NCI-H510A (cell line): Measurements from ENCODE around the gene CAPN2.

Source experiments
- DNase-seq: peaks from one replicate; lab custom pipeline; 2025; lab: John Stamatoyannopoulos, UW

The CAPN2 gene

DNA sequence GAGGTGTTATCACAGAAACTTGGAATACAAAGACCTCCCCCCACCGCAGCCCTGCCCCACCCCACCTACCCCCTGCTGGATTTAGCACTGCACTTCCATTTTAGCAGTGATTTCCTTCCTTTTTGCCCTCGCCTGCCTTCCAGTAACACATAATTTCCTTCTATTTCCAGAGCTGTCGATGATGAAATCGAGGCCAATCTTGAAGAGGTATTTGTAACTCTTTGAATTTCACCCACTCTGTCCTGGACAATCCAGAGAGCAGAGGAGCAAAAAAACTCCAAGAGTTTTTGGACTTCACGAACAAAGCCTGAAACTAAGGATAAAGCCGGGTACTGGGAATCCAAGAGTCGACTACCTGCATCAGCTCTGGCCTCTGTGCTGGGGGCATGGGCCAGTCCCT lies 49.1 kb downstream of the CAPN2 start:
- no peak for DNase-seq

DNA sequence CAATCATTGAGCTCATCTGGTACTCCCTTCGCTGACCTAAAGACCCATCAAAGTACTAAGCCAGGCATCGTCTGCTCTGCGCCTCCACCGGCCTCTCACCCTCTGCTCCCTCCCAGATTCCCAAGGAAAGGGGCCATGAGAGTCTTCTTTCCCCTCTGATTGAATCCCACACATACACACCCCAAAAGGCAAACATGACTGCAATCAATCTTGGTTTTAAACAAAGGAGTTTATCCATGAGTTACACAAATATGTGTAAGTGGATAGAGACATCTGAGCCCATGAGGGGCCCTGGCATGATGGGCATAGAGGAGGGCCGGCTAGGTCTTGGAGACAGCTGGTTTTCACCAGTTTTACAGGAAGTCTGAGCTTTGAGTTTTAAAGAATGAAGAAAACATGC lies 50.9 kb downstream of the CAPN2 start:
- DNase-seq, result no peak

DNA sequence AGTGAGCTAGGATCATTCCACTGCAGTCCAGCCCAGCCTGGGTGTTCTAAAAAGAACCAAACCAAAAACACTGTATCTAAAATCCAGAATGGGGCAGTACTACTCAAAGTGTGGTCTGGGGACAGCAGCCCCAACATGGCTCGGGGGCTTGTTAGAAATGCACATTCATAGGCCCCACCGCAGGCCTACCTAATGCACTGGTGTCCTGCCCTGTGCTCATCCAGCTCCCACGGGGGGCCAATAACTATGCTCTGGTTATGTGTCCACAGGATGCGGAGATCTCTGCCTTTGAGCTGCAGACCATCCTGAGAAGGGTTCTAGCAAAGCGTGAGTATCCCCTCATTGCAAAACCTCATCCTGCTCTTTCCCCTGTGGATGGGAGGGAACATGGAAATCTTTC lies 51.5 kb downstream of the CAPN2 start:
- DNase-seq, result no peak

DNA sequence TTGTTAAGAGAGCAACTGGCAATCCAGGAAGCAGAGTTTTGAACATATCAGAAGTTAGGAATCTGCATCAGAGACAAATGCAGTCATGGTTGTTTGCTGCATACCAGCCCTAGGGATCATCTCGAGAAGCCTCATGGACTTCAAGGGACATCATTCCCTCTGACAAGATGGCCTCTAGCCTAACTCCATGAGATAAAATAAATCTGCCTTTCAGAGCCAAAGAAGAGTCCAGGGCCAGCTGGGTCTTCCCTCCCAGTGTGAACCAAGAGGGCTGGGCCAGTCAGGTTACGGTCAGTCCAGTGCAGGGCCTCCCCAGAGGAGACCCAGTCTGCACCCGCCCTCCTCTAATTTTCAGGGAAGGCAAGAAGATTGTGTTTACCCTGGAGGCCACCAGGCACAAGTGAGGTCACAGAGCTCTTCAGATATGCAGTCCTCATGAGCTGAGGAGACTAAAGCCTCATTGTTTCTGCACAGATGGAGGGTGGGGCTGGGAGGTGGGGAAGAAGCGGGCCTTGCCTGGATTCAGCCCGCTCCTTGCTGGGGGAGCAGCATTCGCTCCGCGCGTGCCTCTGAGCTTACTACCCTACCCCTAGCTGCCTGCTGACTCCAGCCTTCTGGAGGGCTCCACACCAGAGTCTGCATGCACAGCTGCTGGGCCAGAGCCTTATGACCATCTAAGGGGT lies 52.8 kb downstream of the CAPN2 start:
- DNase-seq, result peak; percentile 52

DNA sequence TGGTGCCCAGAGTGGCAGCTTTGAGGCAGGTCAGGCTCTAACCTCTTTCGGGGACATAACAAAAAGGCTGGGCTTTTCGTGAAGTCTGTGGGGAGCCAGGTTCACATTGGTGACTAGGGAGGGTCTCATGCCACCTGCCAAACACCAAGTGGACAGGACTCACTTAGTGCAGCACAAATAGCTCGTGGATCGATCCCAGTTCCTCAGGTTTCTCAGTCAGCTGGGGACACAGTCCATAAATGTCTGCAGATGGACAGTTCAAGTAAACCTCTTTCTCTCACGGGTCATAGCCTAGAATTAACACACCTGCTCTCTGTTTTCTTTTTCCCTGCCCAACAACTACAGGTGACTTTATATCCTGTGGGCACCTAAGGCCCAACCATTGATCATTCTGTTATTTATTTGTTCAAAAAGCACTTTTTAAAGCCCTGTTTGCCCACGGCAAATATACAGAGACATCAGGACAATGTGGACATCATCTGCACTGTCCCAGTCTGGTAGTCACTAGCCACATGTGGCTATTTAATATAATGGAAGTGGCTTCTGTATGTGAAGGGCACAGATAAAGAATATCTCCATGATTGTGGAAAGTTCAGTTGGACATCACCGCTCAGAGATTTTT lies 53.5 kb downstream of the CAPN2 start:
- DNase-seq, result no peak

DNA sequence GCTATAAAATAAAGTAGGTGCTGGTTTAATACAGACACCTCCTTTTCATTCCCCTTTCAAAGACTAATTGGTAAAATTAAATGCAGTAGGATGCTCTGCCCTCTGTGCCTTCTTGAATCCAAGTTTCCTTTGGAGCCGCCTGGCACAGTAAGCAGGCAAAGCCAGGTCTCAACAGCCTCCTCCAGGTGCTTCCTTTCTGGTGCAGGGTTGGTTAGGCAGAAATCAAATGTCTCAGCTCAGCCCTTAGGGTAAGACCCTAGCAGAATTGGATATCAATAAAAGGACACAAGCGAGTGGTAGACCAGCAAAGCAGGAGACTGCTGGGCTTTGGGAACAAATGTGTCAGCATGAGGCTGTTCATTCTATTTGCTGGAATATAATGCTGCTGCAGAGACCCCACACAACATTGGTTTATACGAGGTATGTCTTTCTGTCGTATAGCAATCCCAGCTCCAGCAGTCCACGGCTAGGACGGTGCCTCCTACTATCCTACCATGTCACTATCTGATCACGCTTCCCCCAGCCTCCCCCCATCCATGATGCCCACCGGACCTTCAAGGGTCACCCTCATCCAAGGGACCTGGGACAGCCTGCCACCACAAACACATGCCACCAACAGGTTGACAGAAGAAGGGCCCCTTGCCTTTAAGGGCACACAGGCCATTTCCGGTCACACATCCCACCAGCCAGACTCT lies 58.4 kb downstream of the CAPN2 start:
- DNase-seq, result no peak

DNA sequence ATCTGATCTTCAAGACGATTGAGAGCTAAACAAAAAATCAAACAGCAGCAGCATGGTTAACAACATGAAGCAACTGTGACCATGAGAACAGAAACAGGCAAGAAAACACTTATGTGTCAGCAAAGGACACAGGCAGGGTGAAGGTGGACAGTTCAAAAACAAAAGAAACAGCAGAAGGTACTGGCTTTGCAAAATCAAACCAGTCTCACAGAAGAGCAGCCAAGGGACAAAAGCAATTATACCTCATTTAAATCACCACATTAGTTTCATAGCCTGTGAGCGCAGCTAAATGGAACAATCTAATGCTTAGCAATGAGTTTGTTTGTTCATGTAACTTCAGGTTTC lies 59.1 kb downstream of the CAPN2 start:
- no peak for DNase-seq

DNA sequence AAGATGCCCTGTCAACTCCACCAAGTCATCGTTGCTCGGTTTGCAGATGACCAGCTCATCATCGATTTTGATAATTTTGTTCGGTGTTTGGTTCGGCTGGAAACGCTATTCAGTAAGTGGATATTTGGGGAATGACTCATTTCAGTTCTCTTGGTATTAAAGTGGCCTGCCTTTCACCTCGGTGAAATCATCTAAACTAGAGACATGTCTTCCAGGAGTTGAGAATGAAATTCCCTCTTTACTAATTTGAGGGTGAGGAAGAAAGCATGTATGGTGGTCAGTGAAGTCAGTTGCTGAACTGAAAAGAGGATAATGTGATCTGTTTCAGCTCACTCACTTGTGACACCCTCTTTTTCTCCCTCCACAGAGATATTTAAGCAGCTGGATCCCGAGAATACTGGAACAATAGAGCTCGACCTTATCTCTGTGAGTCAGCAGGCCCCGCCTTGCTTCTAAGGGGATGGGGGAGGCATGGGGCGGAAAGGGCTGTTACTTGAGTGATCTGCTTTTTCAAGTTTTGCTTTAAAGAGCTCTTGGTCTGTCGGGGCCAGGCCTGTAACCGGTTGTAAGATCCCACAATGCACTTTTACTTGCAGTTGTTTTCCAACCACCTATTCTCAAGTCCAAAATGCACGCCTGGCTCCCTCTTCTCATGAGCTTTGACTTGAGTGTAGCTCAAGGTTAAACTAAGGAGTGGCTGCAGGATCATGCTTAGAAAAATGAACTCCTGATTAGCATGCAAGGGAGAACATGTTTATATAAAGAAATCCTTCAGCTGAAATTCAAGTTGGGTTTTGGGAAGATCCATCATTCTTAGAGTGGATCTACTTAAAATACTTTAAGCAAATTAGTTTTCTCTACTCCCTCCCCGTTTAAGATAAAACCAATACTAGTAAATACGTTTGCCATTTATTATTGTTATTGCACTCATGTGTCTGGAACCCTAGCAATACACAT lies 59.8 kb downstream of the CAPN2 start:
- DNase-seq, result no peak

DNA sequence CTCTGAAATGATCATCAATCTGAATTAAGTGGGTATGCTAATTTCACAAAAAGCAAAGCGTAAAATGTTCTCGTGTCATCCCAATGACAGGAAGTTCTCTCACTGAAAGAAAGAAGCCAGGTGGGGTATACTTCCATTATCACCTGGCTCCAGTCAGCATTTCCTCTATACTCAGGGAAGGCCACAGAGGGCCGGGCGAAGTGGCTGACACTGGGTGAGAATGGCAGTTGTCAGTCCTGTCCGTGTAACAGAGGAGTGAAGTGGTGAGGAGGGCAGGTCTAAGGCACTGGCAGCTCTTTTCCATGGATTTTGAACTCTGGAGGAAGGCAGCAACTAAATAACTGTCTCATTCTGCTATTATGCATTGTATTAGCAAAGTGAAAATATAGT lies 60.4 kb downstream of the CAPN2 start:
- DNase-seq, result no peak

DNA sequence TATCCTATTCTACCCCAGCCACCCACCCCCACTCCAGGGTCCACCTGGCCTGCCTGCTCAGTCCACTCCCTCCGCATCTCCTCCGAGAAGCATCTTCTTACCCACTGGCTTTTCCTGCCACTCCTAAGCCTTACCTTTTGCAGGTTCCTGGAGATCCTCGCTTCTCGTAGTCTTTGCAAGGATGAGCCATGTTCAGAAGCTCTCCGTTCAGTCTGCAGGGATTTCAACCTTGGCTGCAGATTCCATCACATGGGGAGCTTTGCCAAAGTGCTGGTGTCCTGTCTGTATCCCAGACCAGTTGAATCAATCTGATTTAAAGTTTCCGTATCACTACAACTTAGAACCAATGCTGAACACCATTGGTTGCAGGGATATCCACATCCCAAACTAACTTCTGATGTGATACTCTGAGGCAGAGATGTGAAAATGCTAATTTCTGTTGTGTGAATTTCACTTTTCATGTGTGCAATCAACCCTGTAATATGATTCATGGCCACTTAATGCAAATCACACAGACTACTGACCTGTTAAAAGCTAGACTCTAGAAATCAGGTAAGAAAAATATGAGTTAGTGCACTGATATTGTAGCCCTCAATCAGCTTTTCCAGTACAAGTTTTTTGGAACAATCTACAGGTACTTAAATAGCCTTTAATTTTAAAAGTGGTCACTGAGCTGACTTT lies 61.9 kb downstream of the CAPN2 start:
- no peak for DNase-seq

DNA sequence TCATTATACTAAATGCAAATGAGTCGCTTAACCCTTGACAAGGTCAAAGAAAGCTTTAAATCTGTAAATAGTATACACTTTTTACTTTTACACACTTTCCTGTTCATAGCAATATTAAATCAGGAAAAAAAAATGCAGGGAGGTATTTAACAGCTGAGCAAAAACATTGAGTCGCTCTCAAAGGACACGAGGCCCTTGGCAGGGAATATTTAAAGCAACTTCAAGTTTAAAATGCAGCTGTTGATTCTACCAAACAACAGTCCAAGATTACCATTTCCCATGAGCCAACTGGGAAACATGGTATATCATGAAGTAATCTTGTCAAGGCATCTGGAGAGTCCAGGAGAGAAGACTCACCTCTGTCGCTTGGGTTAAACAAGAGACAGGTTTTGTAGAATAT lies 62.7 kb downstream of the CAPN2 start:
- no peak for DNase-seq

DNA sequence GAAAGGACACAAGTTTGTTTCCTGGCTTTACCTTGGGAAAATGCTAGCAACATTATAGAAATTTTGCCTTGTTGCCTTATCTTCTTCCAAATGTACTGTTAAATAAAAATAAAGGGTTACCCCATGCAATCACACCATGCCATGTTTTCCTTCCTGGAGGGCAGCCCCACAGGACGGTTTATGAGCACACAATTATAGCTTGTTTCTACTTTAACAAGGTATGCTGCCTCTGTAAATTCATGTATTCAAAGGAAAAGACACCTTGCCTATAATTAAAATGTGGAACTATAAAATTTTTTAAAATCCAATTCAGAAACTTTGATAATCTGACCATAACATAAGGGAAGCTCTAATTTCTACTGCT lies 63.4 kb downstream of the CAPN2 start:
- DNase-seq, result no peak

DNA sequence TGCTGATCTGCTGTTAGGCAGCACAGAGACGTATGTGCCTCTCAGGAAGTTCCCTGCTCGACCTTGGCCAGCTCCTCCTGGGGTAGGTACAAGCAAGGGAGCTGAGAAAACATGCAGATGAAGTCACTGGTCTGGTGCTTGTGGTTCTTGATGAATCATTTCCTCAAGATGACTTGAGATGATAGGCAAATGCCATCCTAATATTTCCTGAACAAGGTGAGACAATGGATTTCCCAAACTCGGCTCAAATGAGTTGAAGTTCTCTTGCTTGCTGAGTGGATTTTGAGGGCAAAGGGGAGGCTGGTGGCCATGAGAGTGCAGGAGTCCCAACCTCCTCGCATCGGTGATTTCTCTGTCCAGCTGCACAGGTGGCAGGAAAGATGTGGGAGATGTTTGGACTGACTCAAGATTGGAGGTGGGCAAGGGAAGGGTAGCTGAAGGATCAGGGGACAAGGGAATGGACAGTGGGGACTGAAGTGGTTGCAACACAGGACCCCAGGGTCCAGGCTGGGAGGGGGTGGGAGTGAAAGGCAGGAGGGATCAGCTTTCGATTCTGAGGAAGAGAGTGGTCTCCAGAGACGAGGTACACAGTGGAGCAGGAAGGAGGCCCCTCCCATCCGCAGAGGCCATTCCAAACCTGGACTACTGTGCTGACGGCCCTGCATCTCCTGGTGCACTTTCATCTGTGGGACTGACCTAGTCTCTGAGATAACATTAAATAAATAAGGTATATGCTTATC lies 63.9 kb downstream of the CAPN2 start:
- no peak for DNase-seq

DNA sequence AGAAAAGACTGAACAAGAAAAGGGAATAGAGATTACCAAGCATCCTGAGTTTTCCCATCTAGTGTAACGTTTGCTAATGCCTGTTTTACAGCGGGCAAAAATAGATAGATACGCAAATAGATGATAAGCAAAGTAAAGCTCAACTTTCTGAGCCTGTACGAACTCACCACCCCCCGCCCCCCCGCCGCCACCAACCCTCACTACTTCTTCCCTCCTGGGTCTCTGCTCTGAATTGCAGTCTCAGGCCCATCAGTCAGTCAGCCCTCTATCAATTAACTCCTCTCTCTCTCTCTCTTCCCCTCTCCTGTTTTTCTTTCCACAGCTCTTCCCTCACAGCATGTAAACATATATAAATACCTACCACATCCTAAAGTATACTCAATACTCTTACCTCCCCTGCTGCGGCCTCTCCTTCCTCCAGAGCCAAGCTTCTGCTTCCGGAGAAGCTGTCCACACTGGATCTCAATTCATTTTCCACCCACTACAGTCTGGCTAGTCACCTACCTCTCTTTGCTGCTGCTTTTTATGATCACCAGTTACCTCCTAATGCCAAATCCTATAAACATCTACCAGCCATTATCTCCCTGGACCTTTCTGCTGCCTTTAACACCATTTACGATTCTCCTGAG lies 64.6 kb downstream of the CAPN2 start:
- no peak for DNase-seq

DNA sequence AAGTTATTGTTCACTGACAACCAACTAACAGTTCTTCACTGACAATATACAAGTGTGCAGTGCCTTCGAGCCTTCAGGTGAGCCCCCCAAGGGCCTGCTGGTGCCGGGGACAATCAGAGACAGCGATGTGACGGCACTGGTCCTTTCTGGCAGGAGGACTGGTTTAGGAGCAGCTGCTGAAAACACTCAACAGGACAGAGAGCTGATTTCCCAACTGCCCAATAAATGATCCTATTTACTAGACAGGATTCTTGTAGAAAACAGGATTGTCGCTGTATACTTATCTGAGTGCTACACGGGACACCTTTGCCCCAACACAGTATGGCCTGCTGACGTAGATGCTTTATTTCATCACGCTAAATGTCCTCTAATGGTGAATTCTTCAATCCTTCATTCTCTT lies 68.0 kb downstream of the CAPN2 start:
- no peak for DNase-seq

DNA sequence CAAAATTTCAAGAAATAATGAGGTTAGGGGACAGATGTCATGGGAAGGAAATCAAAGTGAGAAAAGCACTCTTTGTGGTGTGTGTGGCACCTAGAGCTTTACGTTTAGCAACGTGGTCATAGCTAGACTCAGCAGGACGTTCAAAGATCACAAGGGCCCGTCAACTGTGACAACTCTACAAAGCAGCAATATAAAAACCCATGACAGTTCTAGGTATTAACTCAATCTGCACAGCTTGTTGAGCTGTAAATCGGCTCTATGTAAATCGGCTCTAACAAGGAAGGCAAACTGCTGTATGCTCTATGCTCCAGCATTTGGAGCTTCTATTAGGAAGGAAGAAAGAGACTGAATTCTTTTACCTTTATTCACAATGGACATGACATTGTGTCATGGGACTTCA lies 68.6 kb downstream of the CAPN2 start:
- DNase-seq, result no peak

DNA sequence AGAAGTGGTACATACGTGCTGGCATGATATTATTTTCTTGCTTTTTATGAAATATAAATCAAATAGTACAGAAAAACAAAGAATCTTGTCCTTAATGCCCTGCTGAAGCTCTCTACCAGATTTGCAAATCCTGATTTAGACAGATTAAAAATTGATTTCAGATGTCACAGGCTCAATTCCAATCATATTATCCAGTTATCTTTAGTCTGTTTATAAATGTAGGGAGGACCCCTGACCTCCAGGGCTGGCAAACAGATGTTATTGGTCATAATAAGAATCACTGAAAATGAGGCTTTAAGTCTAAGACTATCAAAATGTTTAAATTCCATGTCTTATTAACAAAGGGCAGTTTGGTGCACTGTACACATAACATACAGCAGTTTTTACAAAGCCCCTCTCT lies 71.3 kb downstream of the CAPN2 start:
- no peak for DNase-seq

DNA sequence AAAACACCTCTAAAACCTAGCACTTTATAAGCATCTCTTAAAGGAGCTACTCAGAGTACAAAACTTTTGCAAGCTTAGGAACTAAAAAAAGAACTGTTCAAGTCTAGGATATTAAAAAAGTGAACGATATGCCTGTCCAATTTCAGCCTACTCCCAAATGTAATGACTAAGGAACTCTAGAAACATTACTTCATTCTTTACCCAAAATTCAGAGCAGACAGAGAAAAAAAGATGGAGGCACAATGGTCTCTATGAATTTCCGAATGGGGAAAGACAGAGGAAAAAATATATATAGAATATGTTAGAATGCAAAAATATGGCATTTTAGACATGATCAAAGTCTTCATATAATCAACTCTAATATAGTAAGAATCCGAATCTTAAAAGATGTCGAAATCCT lies 72.2 kb downstream of the CAPN2 start:
- no peak for DNase-seq

DNA sequence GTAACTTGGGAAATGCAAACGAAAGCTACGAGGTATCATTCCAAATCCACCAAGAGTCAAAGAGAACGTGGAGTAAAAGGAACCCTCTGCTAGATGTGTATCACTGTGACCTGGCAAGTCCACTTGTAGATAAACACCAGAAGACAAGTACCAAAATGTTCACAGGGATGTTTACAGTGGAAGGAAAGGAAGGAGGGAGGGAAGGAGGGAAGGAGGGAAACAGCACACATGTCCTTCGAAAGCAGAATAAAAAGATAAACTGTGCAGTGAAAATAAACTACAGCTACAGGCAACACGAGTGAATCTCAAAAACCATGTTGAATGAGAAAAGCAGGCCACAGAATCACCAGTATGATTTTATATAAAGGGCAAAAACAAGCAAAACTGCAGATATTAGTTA lies 73.5 kb downstream of the CAPN2 start:
- no peak for DNase-seq

DNA sequence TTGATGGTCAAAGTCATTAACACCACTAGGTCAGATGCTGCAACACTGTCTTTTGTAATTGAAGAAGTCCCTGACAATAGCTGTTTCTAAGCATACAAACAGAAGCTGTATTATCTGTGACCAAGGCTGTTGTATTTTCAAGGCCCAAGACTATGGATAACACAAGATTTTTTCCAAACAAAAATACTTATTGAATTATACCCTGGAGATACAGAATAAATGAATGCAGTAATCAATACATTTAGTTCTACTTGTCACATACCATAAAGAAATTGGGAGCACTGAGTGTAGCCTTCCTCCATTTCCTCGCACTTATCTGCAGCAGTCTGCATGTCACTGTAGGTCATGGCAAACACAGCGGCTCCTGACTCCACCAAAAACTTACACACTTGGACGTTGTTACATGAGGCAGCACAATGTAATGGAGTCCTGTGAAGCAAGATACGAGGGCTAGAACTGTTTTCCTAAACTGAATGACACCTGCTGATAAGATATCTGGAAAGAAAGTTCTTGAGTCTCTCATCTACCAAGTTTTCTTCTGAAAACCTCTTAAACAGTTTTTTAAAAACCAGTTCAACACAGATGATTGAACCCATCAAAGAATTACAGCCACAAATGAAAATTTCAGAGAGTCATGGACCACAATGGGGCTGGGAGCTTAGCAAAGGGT lies 76.5 kb downstream of the CAPN2 start:
- no peak for DNase-seq
